ENCODE measurements around the gene IL31RA. TPM values are rescaled to one million over a fixed set of nuclear protein-coding genes. Genes with fewer than 3 reads are reported as not detected.
"Not testable (repeated sequence)": the region's sequence is repeated elsewhere in the genome, so short reads cannot be mapped to it uniquely, and the experiment has no call there.

Gene IL31RA
- total RNA-seq = 4.1 TPM

- peak; percentile 8 for DNase-seq
Measured at GRCh38 chr5:55850839-55851674, at the start of gene IL31RA. TSS of gene IL31RA (plus strand) at chr5:55851357. CDS start at chr5:55851571, 214 bp downstream.

- not testable (repeated sequence) for DNase-seq
Measured at GRCh38 chr5:55808814-55809213, 42.3 kb upstream of the IL31RA start.

- DNase-seq = not testable (repeated sequence)
Measured at GRCh38 chr5:55815939-55816338, 35.2 kb upstream of the IL31RA start.

- DNase-seq = no peak
Measured at GRCh38 chr5:55816342-55816741, 34.8 kb upstream of the IL31RA start.

- DNase-seq = no peak
Measured at GRCh38 chr5:55817030-55817429, 34.1 kb upstream of the IL31RA start.

GRCh38 chr5:55820488-55820887 lies 30.7 kb upstream of the IL31RA start:
- DNase-seq = peak; percentile 8

GRCh38 chr5:55821731-55822512 lies 29.2 kb upstream of the IL31RA start:
- DNase-seq = peak; percentile 28

- no peak for DNase-seq
Measured at GRCh38 chr5:55823151-55823796, 27.9 kb upstream of the IL31RA start.

GRCh38 chr5:55829956-55830355 lies 21.2 kb upstream of the IL31RA start:
- DNase-seq = no peak

GRCh38 chr5:55832446-55832845 lies 18.7 kb upstream of the IL31RA start:
- DNase-seq = no peak

GRCh38 chr5:55836191-55836590 lies 15.0 kb upstream of the IL31RA start:
- DNase-seq = no peak

- DNase-seq = no peak
Measured at GRCh38 chr5:55841976-55842375, 9.2 kb upstream of the IL31RA start.

GRCh38 chr5:55847837-55848236 lies 3.3 kb upstream of the IL31RA start:
- no peak for DNase-seq

GRCh38 chr5:55848783-55849182 lies 2.4 kb upstream of the IL31RA start:
- DNase-seq = no peak

- DNase-seq = no peak
Measured at GRCh38 chr5:55851675-55851979, 470 bp downstream of the IL31RA start.

GRCh38 chr5:55852503-55852902 lies 1.3 kb downstream of the IL31RA start:
- no peak for DNase-seq

- no peak for DNase-seq
Measured at GRCh38 chr5:55853041-55853670, 2.0 kb downstream of the IL31RA start.

- DNase-seq = peak; percentile 2
Measured at GRCh38 chr5:55853818-55854217, 2.7 kb downstream of the IL31RA start.

- no peak for DNase-seq
Measured at GRCh38 chr5:55855509-55855908, 4.4 kb downstream of the IL31RA start.

- no peak for DNase-seq
Measured at GRCh38 chr5:55856516-55857246, 5.5 kb downstream of the IL31RA start.

- DNase-seq = no peak
Measured at GRCh38 chr5:55857247-55857640, 6.1 kb downstream of the IL31RA start.

- no peak for DNase-seq
Measured at GRCh38 chr5:55858104-55858503, 6.9 kb downstream of the IL31RA start.
